ENCODE data around the gene ADGRG1. TPM values are rescaled to one million over a fixed set of nuclear protein-coding genes. Genes with fewer than 3 reads are reported as not detected.

ADGRG1 gene
- total and polyA plus RNA-seq, 12 donors = 11.1 to 46.3 (median 19.0) TPM

DNA sequence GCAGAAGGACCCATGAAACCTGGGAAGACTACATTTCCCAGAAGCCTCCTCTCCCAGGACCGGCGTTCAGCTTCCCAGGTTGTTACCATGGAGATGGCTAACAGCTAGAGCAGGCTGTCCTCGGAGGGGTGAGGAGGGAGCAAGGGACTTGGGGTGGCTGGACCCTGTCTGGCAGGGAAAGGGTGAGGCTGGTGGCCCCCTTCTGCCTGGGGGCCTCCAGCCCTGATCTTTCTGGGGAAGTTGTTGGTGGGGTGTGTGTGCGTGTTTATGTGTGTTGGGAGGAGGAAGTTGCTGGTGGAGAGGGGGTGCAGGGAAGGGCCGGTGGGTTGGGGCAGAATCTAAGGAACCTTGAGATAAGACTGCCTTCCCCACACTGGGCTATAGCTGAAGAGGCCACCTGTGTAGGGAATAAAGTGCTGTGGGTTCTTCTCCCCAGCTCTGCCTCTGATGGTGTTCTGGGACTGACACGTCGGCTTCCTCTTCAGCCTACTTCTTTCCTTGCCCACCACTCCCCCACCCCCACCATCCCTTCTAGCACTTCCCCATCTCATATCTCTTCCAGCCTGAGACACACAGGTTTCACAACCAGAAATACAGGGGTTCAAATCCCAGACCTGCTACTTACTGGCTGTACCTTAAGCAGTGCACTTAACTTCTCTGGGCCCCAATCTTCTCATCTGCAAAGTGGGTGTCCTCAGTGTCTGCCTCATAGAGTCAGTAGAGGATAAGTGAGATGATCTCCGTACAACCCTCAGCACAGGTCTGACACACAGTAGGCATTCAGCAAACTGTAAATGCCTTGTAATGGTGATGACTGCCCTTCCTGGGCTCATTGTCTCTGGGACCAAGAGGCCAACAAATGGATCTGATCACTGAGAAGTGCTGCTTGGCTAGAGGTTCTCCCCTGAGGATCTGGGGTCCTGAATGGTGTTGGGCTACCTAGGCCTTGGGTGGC is 66.6 kb downstream of the ADGRG1 start, which contains the start of gene DRC7:
TSS of gene DRC7 (plus strand) at position 82 of the 955 bp plus-strand sequence. CDS start 3,144 bp downstream, outside the sequence.
- ATAC-seq = peak in 7 of 8 donors; percentile 25 to 66 (median 40)
- WGBS, 2 donors = 44 to 48% methylated on average over 8 of the region's 8 CpGs
- peak in 1 of 2 donors; percentile 39 for DNase-seq

DNA sequence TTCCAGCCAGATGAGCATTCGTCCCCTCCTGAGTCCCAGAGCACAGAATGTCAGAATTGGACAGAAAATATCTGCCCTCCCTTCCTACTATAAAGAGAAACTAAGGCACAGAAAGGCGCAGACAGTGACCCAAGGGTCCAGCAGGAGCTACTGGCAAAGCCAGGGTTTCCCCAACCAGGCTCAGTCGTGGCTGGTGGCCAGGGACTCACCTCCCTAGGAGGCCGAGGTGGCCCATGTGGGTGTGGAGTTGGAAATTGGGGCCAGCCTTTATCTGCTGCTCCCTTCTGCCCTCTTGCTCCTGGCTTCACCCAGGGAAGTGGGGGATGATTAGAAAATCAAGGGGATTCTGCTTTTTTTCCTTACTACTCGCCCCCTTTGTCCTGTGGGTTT is 67.2 kb downstream of the ADGRG1 start:
- Histone ChIP-seq H3K27me3 (peaks cover 0 to 10% (median 0%) of the 10 kb centered on the region in 7 donors), H3K9me3 (no peaks in the 10 kb centered on the region), H3K27ac (peak overlapping the region in 1 of 10 donors; percentile 74), H3K4me1 (peaks cover 0 to 9% (median 0%) of the 10 kb centered on the region in 9 donors), H3K36me3 (no peaks in the 10 kb centered on the region), H3K4me3 (no peak overlapping the region)
- DNase-seq (no peak), ATAC-seq (no peak)
- intact Hi-C loops (cut with DNase I) = no loop called here
- TF ChIP-seq, protein P1, sequence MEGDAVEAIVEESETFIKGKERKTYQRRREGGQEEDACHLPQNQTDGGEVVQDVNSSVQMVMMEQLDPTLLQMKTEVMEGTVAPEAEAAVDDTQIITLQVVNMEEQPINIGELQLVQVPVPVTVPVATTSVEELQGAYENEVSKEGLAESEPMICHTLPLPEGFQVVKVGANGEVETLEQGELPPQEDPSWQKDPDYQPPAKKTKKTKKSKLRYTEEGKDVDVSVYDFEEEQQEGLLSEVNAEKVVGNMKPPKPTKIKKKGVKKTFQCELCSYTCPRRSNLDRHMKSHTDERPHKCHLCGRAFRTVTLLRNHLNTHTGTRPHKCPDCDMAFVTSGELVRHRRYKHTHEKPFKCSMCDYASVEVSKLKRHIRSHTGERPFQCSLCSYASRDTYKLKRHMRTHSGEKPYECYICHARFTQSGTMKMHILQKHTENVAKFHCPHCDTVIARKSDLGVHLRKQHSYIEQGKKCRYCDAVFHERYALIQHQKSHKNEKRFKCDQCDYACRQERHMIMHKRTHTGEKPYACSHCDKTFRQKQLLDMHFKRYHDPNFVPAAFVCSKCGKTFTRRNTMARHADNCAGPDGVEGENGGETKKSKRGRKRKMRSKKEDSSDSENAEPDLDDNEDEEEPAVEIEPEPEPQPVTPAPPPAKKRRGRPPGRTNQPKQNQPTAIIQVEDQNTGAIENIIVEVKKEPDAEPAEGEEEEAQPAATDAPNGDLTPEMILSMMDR (IDR thresholded peaks at IDR 0.05) = no peak
- 75 to 83% methylated on average over 5 of the region's 5 CpGs for WGBS, 2 donors

More for the DNA sequence above, 66.6 kb downstream of the ADGRG1 start, which contains the start of gene DRC7:
- peak within 1 kb of the TSS in 3 of 10 donors; percentile 22 to 36 (median 22) for H3K4me3 ChIP-seq
- TF ChIP-seq, protein P1 (IDR thresholded peaks at IDR 0.05) = no peak
- peaks cover 0 to 16% (median 0%) of the 10 kb centered on the region in 7 donors for H3K27me3 ChIP-seq
- H3K4me1 ChIP-seq = peaks cover 0 to 15% (median 0%) of the 10 kb centered on the region in 9 donors
- H3K9me3 ChIP-seq = no peaks in the 10 kb centered on the region
- no peaks in the 10 kb centered on the region for H3K36me3 ChIP-seq
- intact Hi-C loops (cut with DNase I) = no loop called here
- H3K27ac ChIP-seq = peak within 1 kb of the TSS in 1 of 10 donors; percentile 74

DNA sequence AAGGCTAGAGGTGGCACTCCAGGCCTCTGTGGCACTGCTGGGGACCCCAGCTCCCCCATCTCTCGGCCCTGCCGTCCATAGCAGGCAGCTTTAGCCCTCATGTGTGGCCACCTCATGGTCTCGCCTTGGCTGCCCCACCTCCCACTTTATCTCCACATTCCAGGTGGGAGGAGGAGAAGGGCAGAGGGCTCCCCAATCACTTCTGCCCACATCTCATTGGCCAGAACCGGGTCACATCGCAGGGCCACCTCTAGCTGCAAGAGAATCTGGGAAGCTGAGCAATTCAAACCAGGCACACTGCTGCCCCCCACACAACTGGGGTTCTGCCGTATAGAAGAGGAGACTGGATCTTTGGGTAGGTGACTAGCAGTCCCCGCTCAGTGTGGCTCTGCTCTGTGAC is 67.8 kb downstream of the ADGRG1 start:
- ATAC-seq (no peak), DNase-seq (no peak)
- WGBS, 2 donors = 91 to 93% methylated on average over 7 of the region's 7 CpGs
- TF ChIP-seq, protein P1 (IDR thresholded peaks at IDR 0.05) = no peak
- Histone ChIP-seq H3K27ac (no peak overlapping the region), H3K4me3 (no peak overlapping the region), H3K4me1 (peaks cover 0 to 6% (median 0%) of the 10 kb centered on the region in 9 donors), H3K36me3 (no peaks in the 10 kb centered on the region), H3K9me3 (no peaks in the 10 kb centered on the region), H3K27me3 (peaks cover 0 to 10% (median 0%) of the 10 kb centered on the region in 7 donors)
- intact Hi-C loops (cut with DNase I) = no loop called here

DNA sequence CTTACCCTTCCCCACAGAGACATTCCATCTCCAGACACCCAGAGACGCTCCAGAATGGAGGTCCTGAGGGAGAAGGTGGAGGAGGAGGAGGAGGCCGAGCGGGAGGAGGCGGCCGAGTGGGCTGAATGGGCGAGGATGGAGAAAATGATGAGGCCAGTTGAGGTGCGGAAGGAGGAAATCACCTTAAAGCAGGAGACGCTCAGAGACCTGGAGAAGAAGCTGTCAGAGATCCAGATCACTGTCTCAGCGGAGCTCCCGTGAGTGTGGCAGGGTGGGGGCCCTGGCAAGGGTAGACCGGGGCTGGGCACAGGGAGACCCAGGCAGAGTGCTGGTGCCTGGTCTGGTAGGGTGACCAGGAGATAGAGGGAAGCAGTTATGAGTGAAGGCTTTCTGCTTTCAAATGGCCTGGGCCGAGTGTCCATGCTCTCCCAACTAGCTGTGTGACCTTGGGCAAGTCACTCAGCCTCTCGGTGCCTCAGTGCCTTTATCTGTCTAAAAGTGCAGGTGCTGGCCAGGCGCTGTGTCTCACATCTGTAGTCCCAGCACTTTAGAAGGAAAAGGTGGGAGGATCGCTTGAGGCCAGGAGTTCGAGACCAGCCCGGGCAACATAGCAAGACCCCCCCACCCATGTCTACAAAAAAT is 69.6 kb downstream of the ADGRG1 start:
- intact Hi-C loops (cut with DNase I) = no loop called here
- H3K4me1 ChIP-seq = no peaks in the 10 kb centered on the region
- no peaks in the 10 kb centered on the region for H3K9me3 ChIP-seq
- no peak overlapping the region for H3K4me3 ChIP-seq
- TF ChIP-seq, protein P1 (IDR thresholded peaks at IDR 0.05) = no peak
- ATAC-seq = no peak
- WGBS, 2 donors = 91 to 93% methylated on average over 17 of the region's 17 CpGs
- peaks cover 0 to 2% (median 0%) of the 10 kb centered on the region in 7 donors for H3K27me3 ChIP-seq
- DNase-seq = no peak
- H3K27ac ChIP-seq = no peak overlapping the region
- H3K36me3 ChIP-seq = no peaks in the 10 kb centered on the region
